ENCODE measurements around the gene PLXNA2. TPM values are rescaled to one million over a fixed set of nuclear protein-coding genes. Genes with fewer than 3 reads are reported as not detected.

The PLXNA2 gene
- total and polyA plus RNA-seq, 2 of the 8 experiments (the other 6 are each of a cell fraction or from before 2014, with no cell fraction given): 0.33 to 1.5 TPM

DNA sequence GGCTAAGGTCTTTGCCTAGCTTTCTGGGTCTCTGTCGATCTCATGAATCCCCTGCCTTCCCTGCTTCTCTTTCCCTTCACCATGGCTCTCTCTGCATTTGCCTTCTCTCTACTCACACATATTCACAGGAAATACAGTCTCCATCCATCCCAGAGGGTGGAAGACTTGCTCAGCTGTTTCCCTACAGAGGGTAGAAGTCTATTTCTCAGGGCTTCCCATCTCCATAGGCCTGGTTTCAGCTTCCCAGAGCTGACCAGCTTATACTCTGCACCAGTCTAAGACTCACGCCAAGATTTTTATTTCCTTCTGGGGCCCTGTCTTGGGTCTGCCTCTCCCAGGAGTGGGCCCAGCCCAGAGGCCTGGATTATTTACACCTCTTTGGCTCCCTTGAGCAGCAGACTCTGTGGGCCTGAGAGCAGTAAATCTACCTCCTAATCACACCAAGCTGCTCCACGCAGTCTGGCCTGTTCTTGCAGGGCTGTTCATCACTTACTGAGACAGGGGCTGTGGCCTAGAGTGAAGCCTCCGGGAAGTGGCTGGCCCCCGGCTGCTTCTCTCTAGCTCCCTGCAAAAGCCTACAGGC is 102.5 kb downstream of the PLXNA2 start:
- Histone ChIP-seq H2BK5ac (ENCODE audit: low read depth, low read length) (no peak overlapping the region), H3K9me3 (ENCODE audit: insufficient read depth in 2 of 2, low read depth in 1 of 2, low read length in 1 of 2) (no peaks in the 10 kb centered on the region), H3K27me3 (replicated peaks in 1 of 4; ENCODE audit: control insufficient read depth in 3 of 4, extremely low read depth in 1 of 4, insufficient read depth in 3 of 4, low read length in 3 of 4) (no peaks in the 10 kb centered on the region), H4K5ac (ENCODE audit: insufficient read length, low read depth, low read length) (no peak overlapping the region), H3K79me2 (ENCODE audit: control insufficient read depth in 1 of 2, insufficient read depth in 2 of 2, low read length in 2 of 2) (no peaks in the 10 kb centered on the region), H3K9ac (replicated peaks in 1 of 4; ENCODE audit: extremely low read depth in 1 of 4, low read depth in 3 of 4, low read length in 3 of 4) (no peak overlapping the region), H3K23me2 (ENCODE audit: low read depth, low read length) (no peaks in the 10 kb centered on the region), H4K8ac (ENCODE audit: extremely low read depth, insufficient read depth, low read length) (no peak overlapping the region), H3K36me3 (ENCODE audit: control insufficient read depth in 2 of 4, insufficient read depth in 4 of 4, low read length in 3 of 4) (no peaks in the 10 kb centered on the region), H4K20me1 (replicated peaks in 1 of 2; ENCODE audit: control insufficient read depth in 1 of 2, insufficient read depth in 2 of 2, low read length in 2 of 2) (no peaks in the 10 kb centered on the region), H3K4me1 (replicated peaks in 1 of 4; ENCODE audit: control insufficient read depth in 3 of 4, insufficient read depth in 4 of 4, low read length in 3 of 4) (peaks cover 0 to 11% (median 2%) of the 10 kb centered on the region in 4 experiments; a peak in 4 of 7 replicates), H3K79me1 (ENCODE audit: low read depth, low read length) (no peaks in the 10 kb centered on the region), H3K4me2 (ENCODE audit: insufficient read depth in 1 of 2, low read depth in 2 of 2, low read length in 2 of 2) (no peak overlapping the region), H3K4me3 (ENCODE audit: extremely low read depth in 1 of 4, insufficient read depth in 2 of 4, low read depth in 3 of 4, low read length in 4 of 4) (no peak overlapping the region), H2BK15ac (ENCODE audit: low read length) (no peak overlapping the region), H2BK12ac (ENCODE audit: low read depth, low read length) (no peak overlapping the region), H3K23ac (ENCODE audit: insufficient read length) (no peak overlapping the region), H3K18ac (ENCODE audit: extremely low read depth, low read length) (no peak overlapping the region), H2BK20ac (ENCODE audit: low read length) (no peak overlapping the region), H2AK5ac (ENCODE audit: low read depth, low read length) (no peak overlapping the region), H3K14ac (ENCODE audit: insufficient read length) (no peak overlapping the region), H3K4ac (replicated peaks; ENCODE audit: insufficient read length, low read depth, low read length) (no peak overlapping the region), H4K91ac (replicated peaks; ENCODE audit: insufficient read length, low read length) (no peak overlapping the region), H3K27ac (ENCODE audit: low read depth, low read length) (no peak overlapping the region), H3K56ac (replicated peaks; ENCODE audit: insufficient read length, low read depth, low read length) (no peak overlapping the region), H2AFZ (ENCODE audit: low read length) (no peak overlapping the region), H2BK120ac (replicated peaks; ENCODE audit: low read depth, low read length) (no peak overlapping the region)
- WGBS, 2 experiments (ENCODE audit: extremely low coverage in 1 of 2, insufficient coverage in 1 of 2, insufficient read length in 1 of 2, insufficient replicate concordance in 2 of 2, low coverage in 1 of 2, low lambda C conversion rate in 2 of 2, missing lambda C conversion rate in 1 of 2): 95% methylated on average over 5 of the region's 5 CpGs; no CpG with 5 or more reads in 1 of the 2 experiments
- POLR2A ChIA-PET (ENCODE audit: partially characterized antibody): no interaction called here
- CTCF ChIA-PET (ENCODE audit: partially characterized antibody): interaction anchor here (0.7 to 9.6 kb wide), 8 partner anchors 9 to 396 kb away, joined by 3 to 82 read pairs (median 4); no protein-coding TSS in a partner anchor
- no peak for DNase-seq (ENCODE audit: low read depth in 1 of 2, low spot score in 2 of 2)
- TF ChIP-seq NRF1 (IDR thresholded peaks at IDR 0.05; ENCODE audit: low read depth, low read length) (no peak), RFX5 (IDR thresholded peaks at IDR 0.05; ENCODE audit: borderline replicate concordance, low read depth, low read length) (no peak), TAF1 (IDR thresholded peaks at IDR 0.05; ENCODE audit: low read depth, low read length) (no peak), SAP30 (IDR thresholded peaks at IDR 0.05; ENCODE audit: insufficient read depth, insufficient replicate concordance, low read length) (no peak), YY1 (IDR thresholded peaks at IDR 0.05; ENCODE audit: low read depth, low read length) (no peak), POLR2A (IDR thresholded peaks at IDR 0.05; ENCODE audit: control extremely low read depth in 1 of 2, low read depth in 2 of 2, low read length in 2 of 2) (no peak), ASH2L (IDR thresholded peaks at IDR 0.05; ENCODE audit: low read length) (no peak), KDM5A (IDR thresholded peaks at IDR 0.05; ENCODE audit: low read length) (no peak), CHD1 (IDR thresholded peaks at IDR 0.05; ENCODE audit: low read depth, low read length) (no peak), FOSL1 (IDR thresholded peaks at IDR 0.05; ENCODE audit: insufficient read depth, low read depth, low read length) (no peak), GABPA (IDR thresholded peaks at IDR 0.05; ENCODE audit: borderline replicate concordance, insufficient read depth, low read length) (no peak), ATF3 (IDR thresholded peaks at IDR 0.05; ENCODE audit: insufficient read depth, low read depth, low read length) (no peak), RXRA (IDR thresholded peaks at IDR 0.05; ENCODE audit: insufficient read depth, low read depth, low read length) (no peak)
- no peak for FAIRE-seq
